ENCODE data around the gene JADE2. TPM values are rescaled to one million over a fixed set of nuclear protein-coding genes. Genes with fewer than 3 reads are reported as not detected.
A peak's percentile ranks its signal among the peaks of the same experiment; 100 is the strongest.

Gene JADE2
- total RNA-seq, 1 donor from 2014 or later: 5.2 TPM

- no peak for DNase-seq
Observed at GRCh38 chr5:134570365-134570758, 44.9 kb downstream of the JADE2 start.

GRCh38 chr5:134570886-134571285 is 45.4 kb downstream of the JADE2 start:
- no peak for DNase-seq

GRCh38 chr5:134571693-134572405 is 46.4 kb downstream of the JADE2 start:
- no peak for DNase-seq

GRCh38 chr5:134572811-134573210 is 47.3 kb downstream of the JADE2 start:
- no peak for DNase-seq

GRCh38 chr5:134574521-134574920 is 49.1 kb downstream of the JADE2 start:
- DNase-seq: peak; percentile 41

GRCh38 chr5:134575316-134575715 is 49.8 kb downstream of the JADE2 start:
- DNase-seq: no peak

GRCh38 chr5:134576386-134577021 is 51.0 kb downstream of the JADE2 start:
- DNase-seq: no peak

GRCh38 chr5:134577022-134577795 is 51.7 kb downstream of the JADE2 start:
- DNase-seq: no peak

GRCh38 chr5:134577796-134578577 is 52.5 kb downstream of the JADE2 start:
- peak; percentile 91 for DNase-seq

- DNase-seq: no peak
Observed at GRCh38 chr5:134578578-134579283, 53.3 kb downstream of the JADE2 start.

- no peak for DNase-seq
Observed at GRCh38 chr5:134579284-134579771, 53.9 kb downstream of the JADE2 start.

GRCh38 chr5:134580001-134580460 is 54.6 kb downstream of the JADE2 start:
- DNase-seq: no peak

GRCh38 chr5:134581241-134581981 is 55.9 kb downstream of the JADE2 start:
- DNase-seq: no peak

- DNase-seq: no peak
Observed at GRCh38 chr5:134582281-134582680, 56.8 kb downstream of the JADE2 start.

- no peak for DNase-seq
Observed at GRCh38 chr5:134582941-134583340, 57.5 kb downstream of the JADE2 start.

- DNase-seq: no peak
Observed at GRCh38 chr5:134583766-134584165, 58.3 kb downstream of the JADE2 start.

GRCh38 chr5:134584662-134585061 is 59.2 kb downstream of the JADE2 start:
- DNase-seq: no peak

GRCh38 chr5:134585966-134586365 is 60.5 kb downstream of the JADE2 start:
- no peak for DNase-seq

GRCh38 chr5:134586866-134587524 is 61.5 kb downstream of the JADE2 start:
- DNase-seq: peak; percentile 57

GRCh38 chr5:134590992-134591659 is 65.7 kb downstream of the JADE2 start:
- DNase-seq: no peak
